Amniotic epithelial cell (primary cell): ENCODE measurements around the gene ADRB2.

ENCODE experiments used
- DNase-seq: peaks from one replicate; pipeline ENCODE4 v3.0.0-alpha.2; 2010; ENCODE audit warnings: low read depth

Gene ADRB2

GRCh38 chr5:148805326-148806290, 20.8 kb upstream of the ADRB2 start:
- DNase-seq: peak; percentile 27

GRCh38 chr5:148806520-148806931, 19.9 kb upstream of the ADRB2 start:
- peak; percentile 7 for DNase-seq

- peak; percentile 4 for DNase-seq
Observed at GRCh38 chr5:148807851-148808250, 18.6 kb upstream of the ADRB2 start.

GRCh38 chr5:148808864-148809642, 17.4 kb upstream of the ADRB2 start:
- no peak for DNase-seq

GRCh38 chr5:148809781-148810524, 16.5 kb upstream of the ADRB2 start:
- DNase-seq: no peak

GRCh38 chr5:148810823-148811222, 15.6 kb upstream of the ADRB2 start:
- no peak for DNase-seq

- DNase-seq: peak; percentile 7
Observed at GRCh38 chr5:148811756-148812155, 14.7 kb upstream of the ADRB2 start.

- no peak for DNase-seq
Observed at GRCh38 chr5:148815086-148815485, 11.3 kb upstream of the ADRB2 start.

- DNase-seq: no peak
Observed at GRCh38 chr5:148815578-148815977, 10.8 kb upstream of the ADRB2 start.

- DNase-seq: no peak
Observed at GRCh38 chr5:148816357-148816756, 10.1 kb upstream of the ADRB2 start.

- DNase-seq: no peak
Observed at GRCh38 chr5:148816782-148817181, 9.6 kb upstream of the ADRB2 start.

- no peak for DNase-seq
Observed at GRCh38 chr5:148817606-148818005, 8.8 kb upstream of the ADRB2 start.

- DNase-seq: peak; percentile 27
Observed at GRCh38 chr5:148820461-148821395, 5.7 kb upstream of the ADRB2 start.

- no peak for DNase-seq
Observed at GRCh38 chr5:148823871-148824270, 2.5 kb upstream of the ADRB2 start.

GRCh38 chr5:148825716-148826052, 727 bp upstream of the ADRB2 start:
- no peak for DNase-seq

- no peak for DNase-seq
Observed at GRCh38 chr5:148826739-148827070, 294 bp downstream of the ADRB2 start.

GRCh38 chr5:148827723-148828122, 1.3 kb downstream of the ADRB2 start:
- no peak for DNase-seq

- no peak for DNase-seq
Observed at GRCh38 chr5:148828511-148829247, 2.3 kb downstream of the ADRB2 start.

GRCh38 chr5:148829248-148829594, 2.8 kb downstream of the ADRB2 start:
- no peak for DNase-seq

GRCh38 chr5:148829734-148830133, 3.3 kb downstream of the ADRB2 start:
- no peak for DNase-seq

- DNase-seq: no peak
Observed at GRCh38 chr5:148830211-148830610, 3.8 kb downstream of the ADRB2 start.
